Loucy (cell line): ENCODE results near the gene CXCL3.
"Not testable (repeated sequence)": the region's sequence is repeated elsewhere in the genome, so short reads cannot be mapped to it uniquely, and the experiment has no call there.

Source experiments
- H2AFZ ChIP-seq: fragments of 200-600 bp; sonication (generic); 2 replicates; pipeline ENCODE4 v1.6.0; 2016; ENCODE audit warnings: antibody characterized with exemption, mild to moderate bottlenecking, low read length, moderate library complexity
- H3F3A ChIP-seq: fragments of 200-600 bp; 2 replicates; pipeline ENCODE4 v1.6.0; 2016; ENCODE audit warnings: antibody characterized with exemption, low read depth, mild to moderate bottlenecking
- H3K27me3 ChIP-seq: fragments of 200-600 bp; sonication (generic); 2 replicates; pipeline ENCODE4 v1.6.1; 2014; ENCODE audit warnings: low read length, mild to moderate bottlenecking; ENCODE audit not compliant: insufficient read depth, poor library complexity, severe bottlenecking
- H3K36me3 ChIP-seq: fragments of 200-600 bp; sonication (generic); 2 replicates; pipeline ENCODE4 v1.6.1; 2016; ENCODE audit warnings: low read length; ENCODE audit not compliant: insufficient read depth
- H3K4me1 ChIP-seq: fragments of 200-600 bp; sonication (generic); 2 replicates; pipeline ENCODE4 v1.5.1; 2014; ENCODE audit warnings: low read length, mild to moderate bottlenecking; ENCODE audit not compliant: insufficient read depth, poor library complexity, severe bottlenecking
- H3K4me2 ChIP-seq: fragments of 200-600 bp; sonication (generic); 2 replicates; pipeline ENCODE4 v1.6.0; 2014; ENCODE audit warnings: antibody characterized with exemption, low read length, low read depth, mild to moderate bottlenecking; ENCODE audit not compliant: poor library complexity, severe bottlenecking
- H3K4me3 ChIP-seq: fragments of 200-600 bp; sonication (generic); 2 replicates; pipeline ENCODE4 v1.5.1; 2014; ENCODE audit warnings: low read length, mild to moderate bottlenecking, mixed read lengths; ENCODE audit not compliant: poor library complexity, severe bottlenecking
- H3K79me2 ChIP-seq: fragments of 200-600 bp; sonication (generic); 2 replicates; pipeline ENCODE4 v1.6.1; 2014; ENCODE audit warnings: low read length; ENCODE audit not compliant: insufficient read depth
- H3K9ac ChIP-seq: fragments of 200-600 bp; sonication (generic); 2 replicates; pipeline ENCODE4 v1.6.0; 2014; ENCODE audit warnings: mild to moderate bottlenecking, low read depth, low read length, moderate library complexity; ENCODE audit not compliant: poor library complexity, severe bottlenecking
- H3K9me2 ChIP-seq: fragments of 200-600 bp; sonication (generic); replicated peaks from 2 replicates; pipeline ENCODE4 v1.6.1; 2016; ENCODE audit warnings: low read depth, low read length, mixed read lengths
- H3K9me3 ChIP-seq: fragments of 200-600 bp; sonication (generic); 2 replicates; pipeline ENCODE4 v1.6.1; 2014; ENCODE audit warnings: mild to moderate bottlenecking, antibody characterized with exemption, low read length, low read depth; ENCODE audit not compliant: insufficient read depth
- H4K20me1 ChIP-seq: fragments of 200-600 bp; sonication (generic); 2 replicates; pipeline ENCODE4 v1.6.0; 2014; ENCODE audit warnings: antibody characterized with exemption, low read length, mild to moderate bottlenecking; ENCODE audit not compliant: insufficient read depth, poor library complexity, severe bottlenecking
- CTCF ChIP-seq: fragments of 200-600 bp; sonication (generic); conservative IDR thresholded peaks from 2 replicates; pipeline ENCODE4 v1.5.1; 2014; ENCODE audit warnings: mild to moderate bottlenecking, antibody characterized with exemption, low read length
- EZH2phosphoT487 ChIP-seq: fragments of 200-600 bp; IDR thresholded peaks from 2 replicates; pipeline ENCODE4 v1.6.1; 2018; ENCODE audit warnings: antibody characterized with exemption, mild to moderate bottlenecking, moderate library complexity, borderline replicate concordance

The CXCL3 gene

GRCh38 chr4:74084984-74085383 lies 46.5 kb upstream of the CXCL3 start:
- Histone ChIP-seq H3K79me2 (no peaks in the 10 kb centered on the region), H4K20me1 (no peaks in the 10 kb centered on the region), H3K27me3 (no peaks in the 10 kb centered on the region), H3K9me3 (no peaks in the 10 kb centered on the region), H3F3A (no peaks in the 10 kb centered on the region), H3K4me1 (peaks cover 12% of the 10 kb centered on the region), H3K4me3 (no peak overlapping the region), H2AFZ (no peak overlapping the region), H3K9me2 (no peaks in the 10 kb centered on the region), H3K9ac (no peak overlapping the region), H3K4me2 (no peak overlapping the region), H3K36me3 (no peaks in the 10 kb centered on the region)
- TF ChIP-seq CTCF (no peak), EZH2phosphoT487 (no peak)

GRCh38 chr4:74083546-74083945 lies 45.1 kb upstream of the CXCL3 start:
- Histone ChIP-seq H3K9me3 (no peaks in the 10 kb centered on the region), H3K36me3 (no peaks in the 10 kb centered on the region), H3K4me1 (peaks cover 23% of the 10 kb centered on the region), H4K20me1 (no peaks in the 10 kb centered on the region), H3K79me2 (no peaks in the 10 kb centered on the region), H2AFZ (peak overlapping the region; percentile 80), H3K9me2 (no peaks in the 10 kb centered on the region), H3K9ac (no peak overlapping the region), H3K4me2 (no peak overlapping the region), H3K27me3 (no peaks in the 10 kb centered on the region), H3F3A (no peaks in the 10 kb centered on the region), H3K4me3 (no peak overlapping the region)
- TF ChIP-seq CTCF (no peak), EZH2phosphoT487 (no peak)

- Histone ChIP-seq H3K4me1 (peaks cover 31% of the 10 kb centered on the region), H3K4me2 (no peak overlapping the region), H3K9ac (no peak overlapping the region), H3K27me3 (no peaks in the 10 kb centered on the region), H3K9me3 (no peaks in the 10 kb centered on the region), H3K9me2 (no peaks in the 10 kb centered on the region), H3K36me3 (no peaks in the 10 kb centered on the region), H4K20me1 (no peaks in the 10 kb centered on the region), H3F3A (no peaks in the 10 kb centered on the region), H2AFZ (no peak overlapping the region), H3K4me3 (no peak overlapping the region), H3K79me2 (no peaks in the 10 kb centered on the region)
- TF ChIP-seq EZH2phosphoT487 = no peak
- no peak for TF ChIP-seq CTCF
These were observed 42.5 kb upstream of the CXCL3 start for GRCh38 chr4:74081035-74081434.

- H3K4me1 ChIP-seq = peaks cover 31% of the 10 kb centered on the region
- H2AFZ ChIP-seq, H4K20me1 ChIP-seq: not testable (repeated sequence)
These were observed 41.9 kb upstream of the CXCL3 start for GRCh38 chr4:74080351-74080750.

GRCh38 chr4:74079024-74079423 lies 40.5 kb upstream of the CXCL3 start:
- Histone ChIP-seq H3K4me2 (peak overlapping the region; percentile 3), H3K4me1 (peaks cover 34% of the 10 kb centered on the region), H2AFZ (peak overlapping the region; percentile 13)
- H3F3A ChIP-seq, H3K27me3 ChIP-seq, H3K9me2 ChIP-seq, H4K20me1 ChIP-seq, H3K4me3 ChIP-seq, H3K9ac ChIP-seq, H3K9me3 ChIP-seq, H3K79me2 ChIP-seq, H3K36me3 ChIP-seq: not testable (repeated sequence)

More at GRCh38 chr4:74080351-74080750, 41.9 kb upstream of the CXCL3 start:
- H3K36me3 ChIP-seq, H3F3A ChIP-seq, H3K9ac ChIP-seq, H3K9me3 ChIP-seq, H3K9me2 ChIP-seq, H3K4me2 ChIP-seq, H3K4me3 ChIP-seq, H3K27me3 ChIP-seq, H3K79me2 ChIP-seq: not testable (repeated sequence)
